ENCODE measurements around the gene RASIP1.
"Not testable (repeated sequence)": the region's sequence is repeated elsewhere in the genome, so short reads cannot be mapped to it uniquely, and the experiment has no call there.

RASIP1 gene

GRCh38 chr19:48740164-48740972 is at the start of gene RASIP1:
RASIP1 (minus strand) TSS chr19:48740610; CDS start chr19:48740282, 328 bp downstream.
- DNase-seq (ENCODE audit: low read depth): no peak

- not testable (repeated sequence) for DNase-seq (ENCODE audit: low read depth)
These were observed 46.9 kb upstream of the RASIP1 start for GRCh38 chr19:48787331-48787730.

GRCh38 chr19:48786422-48786821 is 46.0 kb upstream of the RASIP1 start:
- DNase-seq (ENCODE audit: low read depth): not testable (repeated sequence)

GRCh38 chr19:48784527-48784926 is 44.1 kb upstream of the RASIP1 start:
- DNase-seq (ENCODE audit: low read depth): peak; percentile 37

GRCh38 chr19:48780631-48781391 is 40.4 kb upstream of the RASIP1 start:
- peak; percentile 76 for DNase-seq (ENCODE audit: low read depth)

GRCh38 chr19:48779636-48780035 is 39.2 kb upstream of the RASIP1 start:
- no peak for DNase-seq (ENCODE audit: low read depth)

- DNase-seq (ENCODE audit: low read depth): no peak
These were observed 37.3 kb upstream of the RASIP1 start for GRCh38 chr19:48777720-48778119.

- DNase-seq (ENCODE audit: low read depth): no peak
These were observed 36.7 kb upstream of the RASIP1 start for GRCh38 chr19:48777139-48777538.

GRCh38 chr19:48772503-48772953 is 32.1 kb upstream of the RASIP1 start:
- no peak for DNase-seq (ENCODE audit: low read depth)

- DNase-seq (ENCODE audit: low read depth): no peak
These were observed 30.5 kb upstream of the RASIP1 start for GRCh38 chr19:48770734-48771472.

GRCh38 chr19:48770266-48770665 is 29.9 kb upstream of the RASIP1 start:
- DNase-seq (ENCODE audit: low read depth): peak; percentile 68

- no peak for DNase-seq (ENCODE audit: low read depth)
These were observed 28.7 kb upstream of the RASIP1 start for GRCh38 chr19:48768994-48769713.

GRCh38 chr19:48768171-48768753 is 27.9 kb upstream of the RASIP1 start:
- not testable (repeated sequence) for DNase-seq (ENCODE audit: low read depth)

GRCh38 chr19:48765816-48766215 is 25.4 kb upstream of the RASIP1 start:
- DNase-seq (ENCODE audit: low read depth): not testable (repeated sequence)

GRCh38 chr19:48760504-48761205 is 20.2 kb upstream of the RASIP1 start:
- peak; percentile 76 for DNase-seq (ENCODE audit: low read depth)

- DNase-seq (ENCODE audit: low read depth): no peak
These were observed 17.3 kb upstream of the RASIP1 start for GRCh38 chr19:48757741-48758144.

GRCh38 chr19:48757089-48757675 is 16.8 kb upstream of the RASIP1 start:
- DNase-seq (ENCODE audit: low read depth): no peak

- no peak for DNase-seq (ENCODE audit: low read depth)
These were observed 16.3 kb upstream of the RASIP1 start for GRCh38 chr19:48756686-48757085.

- DNase-seq (ENCODE audit: low read depth): no peak
These were observed 15.8 kb upstream of the RASIP1 start for GRCh38 chr19:48756212-48756611.

- DNase-seq (ENCODE audit: low read depth): no peak
These were observed 15.4 kb upstream of the RASIP1 start for GRCh38 chr19:48755787-48756186.

All from ELR (cell line).